HepG2 (cell line): ENCODE results near the gene TLCD1. TPM values are rescaled to one million over a fixed set of nuclear protein-coding genes. Genes with fewer than 3 reads are reported as not detected.

Experiments used
- ATRX ChIP-seq: sonication (generic); formaldehyde crosslinking; IDR thresholded peaks from 2 replicates; pipeline ENCODE4 v1.4.0; 2020; ENCODE audit warnings: missing genetic modification reagents, borderline replicate concordance
- CCDC6 ChIP-seq: sonication (generic); formaldehyde crosslinking; IDR thresholded peaks from 2 replicates; pipeline ENCODE4 v1.8.1; 2022; ENCODE audit warnings: mild to moderate bottlenecking, missing genetic modification reagents, moderate library complexity
- CEBPZ ChIP-seq: IDR thresholded peaks from 2 replicates; pipeline ENCODE4 v1.6.1; 2012; ENCODE audit warnings: low read length, improper control_type of control experiment
- ETV5 ChIP-seq: IDR thresholded peaks from 2 replicates; pipeline ENCODE4 v1.6.1; 2018; ENCODE audit warnings: missing biosample characterization, missing genetic modification reagents, inconsistent platforms, borderline replicate concordance
- GZF1 ChIP-seq: sonication (generic); formaldehyde crosslinking; IDR thresholded peaks from 2 replicates; pipeline ENCODE4 v1.5.1; 2020; ENCODE audit warnings: mild to moderate bottlenecking, missing genetic modification reagents
- HNRNPLL ChIP-seq: fragments of 200-400 bp; formaldehyde crosslinking; IDR thresholded peaks from 2 replicates; pipeline ENCODE4 v1.6.1; 2017; ENCODE audit warnings: mild to moderate bottlenecking, low read depth, low read length; ENCODE audit not compliant: poor library complexity, severe bottlenecking
- LBX2 ChIP-seq: sonication (generic); formaldehyde crosslinking; IDR thresholded peaks from 2 replicates; pipeline ENCODE4 v1.5.0; 2020; ENCODE audit warnings: missing genetic modification reagents, mild to moderate bottlenecking, borderline replicate concordance
- NCOA5 ChIP-seq: sonication (generic); formaldehyde crosslinking; IDR thresholded peaks from 2 replicates; pipeline ENCODE4 v1.4.0; 2020; ENCODE audit warnings: missing genetic modification reagents
- RBM22 ChIP-seq: fragments of 200-400 bp; formaldehyde crosslinking; optimal IDR thresholded peaks from 2 replicates; pipeline ENCODE3; 2017; ENCODE audit warnings: mild to moderate bottlenecking, low read length, moderate library complexity
- SAP130 ChIP-seq: IDR thresholded peaks from 2 replicates; pipeline ENCODE4 v1.6.1; 2016; ENCODE audit warnings: low read depth
- THAP11 ChIP-seq: IDR thresholded peaks from 2 replicates; pipeline ENCODE4 v1.6.1; 2016; ENCODE audit warnings: missing biosample characterization, missing genetic modification reagents
- TSC22D2 ChIP-seq: sonication (generic); formaldehyde crosslinking; IDR thresholded peaks from 2 replicates; pipeline ENCODE4 v1.5.1; 2020; ENCODE audit warnings: missing genetic modification reagents, mild to moderate bottlenecking, borderline replicate concordance
- ZBTB43 ChIP-seq: sonication (generic); formaldehyde crosslinking; conservative IDR thresholded peaks from 2 replicates; pipeline ENCODE4 v1.4.0; 2020; ENCODE audit warnings: missing genetic modification reagents
- ZNF180 ChIP-seq: sonication (generic); formaldehyde crosslinking; IDR thresholded peaks from 2 replicates; pipeline ENCODE4 v1.4.0; 2020; ENCODE audit warnings: low read depth, missing genetic modification reagents, borderline replicate concordance
- ZNF382 ChIP-seq: sonication (generic); formaldehyde crosslinking; IDR thresholded peaks from 2 replicates; pipeline ENCODE4 v1.5.0; 2020; ENCODE audit warnings: missing genetic modification reagents, mild to moderate bottlenecking, borderline replicate concordance
- ZNF550 ChIP-seq: sonication (generic); formaldehyde crosslinking; IDR thresholded peaks from 2 replicates; pipeline ENCODE4 v1.4.0; 2020; ENCODE audit warnings: mild to moderate bottlenecking, missing genetic modification reagents, borderline replicate concordance
- ZNF749 ChIP-seq: sonication (generic); formaldehyde crosslinking; IDR thresholded peaks from 2 replicates; pipeline ENCODE4 v1.8.0; 2022; ENCODE audit warnings: mild to moderate bottlenecking, missing genetic modification reagents, moderate library complexity, borderline replicate concordance
- ZSCAN9 ChIP-seq: IDR thresholded peaks from 2 replicates; pipeline ENCODE4 v1.6.1; 2016; ENCODE audit warnings: borderline replicate concordance
- ZXDC ChIP-seq: sonication (generic); formaldehyde crosslinking; IDR thresholded peaks from 2 replicates; pipeline ENCODE4 v1.5.0; 2020; ENCODE audit warnings: mild to moderate bottlenecking, missing genetic modification reagents
- polyA plus RNA-seq, 8 experiments: library from polyadenylated mRNA; depleted of rRNA in 3 of 8; stranded (reverse) in 7 of 8; unstranded in 1 of 8; fragments of >200 nt; fragmentation: Illumina TruSeq in 4 of 8; extraction: Trizol in 4 of 8; gene quantifications; 2 replicates each; pipeline versions ENCODE4 v1.2.1 to v1.2.3, GENCODE V29; 2011 to 2016; ENCODE audit warnings: low read depth in 4 of 8, missing spikeins in 1 of 8, mixed read lengths in 1 of 8; ENCODE audit not compliant: insufficient read depth in 1 of 8
- total RNA-seq, 5 experiments: library from RNA; depleted of rRNA; stranded (reverse); fragments of >200 nt; fragmentation: Illumina TruSeq; extraction: Trizol; gene quantifications; 2 replicates each; pipeline ENCODE4 v1.2.3, GENCODE V29; 2016; ENCODE audit warnings: low read depth in 1 of 5

Gene TLCD1
- total and polyA plus RNA-seq, 2 of the 13 experiments (the other 11 are each of a cell fraction or from before 2014, with no cell fraction given): 14.9 to 19.6 TPM

- TF ChIP-seq ZSCAN9 (CRISPR knock-in tag) (no peak; the same call in 1 of the 2 replicates), ZXDC (CRISPR knock-in tag) (no peak), ZNF550 (CRISPR knock-in tag) (no peak), TSC22D2 (no peak), ZBTB43 (no peak), ATRX (CRISPR knock-in tag) (no peak), LBX2 (CRISPR knock-in tag) (no peak), ETV5 (peak; percentile 7; the same call in 1 of the 2 replicates), SAP130 (no peak; the same call in none of the 2 replicates), THAP11 (CRISPR knock-in tag) (no peak), CCDC6 (no peak; the same call in 1 of the 2 replicates), GZF1 (no peak), HNRNPLL (peak; percentile 10), ZNF382 (CRISPR knock-in tag) (no peak), CEBPZ (no peak), ZNF749 (0 out of 2 replicates have a peak, but pooled peaks have one; percentile 12), NCOA5 (CRISPR knock-in tag) (no peak), ZNF180 (CRISPR knock-in tag) (no peak), RBM22 (no peak)
These were observed 17.4 kb upstream of the TLCD1 start, which contains the start of gene TRAF4 (continued) for GRCh38 chr17:28743243-28744103.
